Nucleus accumbens (tissue), 56 donors: ENCODE results near the gene SUSD6.
"Not testable (repeated sequence)": the region's sequence is repeated elsewhere in the genome, so short reads cannot be mapped to it uniquely, and the experiment has no call there.

Source experiments
- DNase-seq, 56 donors: peaks; one replicate each; lab custom pipeline; 2025; lab: John Stamatoyannopoulos, UW

The SUSD6 gene

DNA sequence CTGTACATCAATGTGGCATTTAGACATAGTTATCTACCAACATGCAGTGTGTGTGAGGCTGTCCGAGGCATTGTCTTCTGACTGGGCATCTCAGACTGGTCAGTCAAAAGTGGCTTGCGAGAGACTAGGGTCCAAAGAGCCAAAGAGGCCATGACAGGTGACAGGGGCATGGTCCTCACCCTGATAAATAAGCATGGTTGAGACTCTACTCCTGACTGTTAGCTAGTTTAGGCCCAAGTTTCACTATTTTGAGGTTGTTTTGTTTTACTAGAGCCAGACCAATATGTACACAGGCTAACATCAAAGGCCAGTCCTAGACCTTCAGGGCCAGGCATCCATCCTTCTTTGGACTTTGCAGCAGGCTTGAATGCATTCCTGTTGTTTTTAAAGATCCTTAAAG, 78.6 kb downstream of the SUSD6 start:
- DNase-seq = no peak

DNA sequence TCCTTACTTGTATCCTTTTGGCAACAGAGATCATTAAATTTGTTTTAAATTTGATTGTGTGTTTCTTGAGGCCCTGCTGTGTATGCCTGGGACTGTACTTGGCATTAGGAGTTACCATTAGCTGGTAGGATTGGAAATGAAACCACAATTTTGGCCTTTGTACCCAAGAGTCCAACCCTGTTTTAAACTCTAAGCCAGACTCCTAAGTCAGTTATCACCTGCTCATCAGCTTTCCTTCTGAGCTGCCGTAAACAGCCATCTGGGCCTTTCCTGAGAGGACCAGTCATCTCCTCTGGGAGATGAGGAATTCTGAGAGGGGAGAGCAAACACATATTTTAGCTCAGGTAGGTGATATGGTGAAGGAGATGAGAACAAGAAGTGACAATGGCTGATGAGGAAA, 81.2 kb downstream of the SUSD6 start:
- DNase-seq = no peak

DNA sequence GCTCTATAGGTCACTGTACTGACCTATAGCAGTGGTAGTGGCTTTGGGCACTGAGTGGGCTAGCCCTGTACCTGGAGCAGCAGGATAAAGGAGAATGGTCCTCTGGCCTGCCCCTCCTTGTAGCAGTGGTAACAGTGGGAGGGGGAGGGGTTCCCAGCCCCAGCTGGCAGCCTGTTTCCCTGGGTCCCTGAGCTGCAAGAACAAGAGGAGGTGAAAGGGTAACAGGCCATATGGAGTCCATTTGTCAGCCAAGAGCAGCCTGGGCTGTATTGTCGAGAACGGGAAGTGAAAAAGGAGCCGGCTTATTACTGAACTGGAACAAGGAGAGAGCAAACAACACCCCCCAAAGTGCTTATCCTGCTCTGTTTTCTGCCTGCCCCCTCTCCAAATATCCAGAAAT, 81.7 kb downstream of the SUSD6 start:
- peak in 4 of 56 donors; percentile 7 to 23 (median 17) for DNase-seq

GRCh38 chr14:69693801-69694729, 82.7 kb downstream of the SUSD6 start:
- peak in 1 of 56 donors; percentile 9 for DNase-seq

- DNase-seq = no peak
These were observed 83.4 kb downstream of the SUSD6 start for GRCh38 chr14:69694730-69695281.

- DNase-seq = peak in 13 of 56 donors; percentile 4 to 52 (median 19)
These were observed 84.2 kb downstream of the SUSD6 start for GRCh38 chr14:69695322-69696203.

- no peak for DNase-seq
These were observed 84.8 kb downstream of the SUSD6 start for GRCh38 chr14:69696204-69696527.

GRCh38 chr14:69696633-69697557, 85.5 kb downstream of the SUSD6 start:
- DNase-seq = no peak

DNA sequence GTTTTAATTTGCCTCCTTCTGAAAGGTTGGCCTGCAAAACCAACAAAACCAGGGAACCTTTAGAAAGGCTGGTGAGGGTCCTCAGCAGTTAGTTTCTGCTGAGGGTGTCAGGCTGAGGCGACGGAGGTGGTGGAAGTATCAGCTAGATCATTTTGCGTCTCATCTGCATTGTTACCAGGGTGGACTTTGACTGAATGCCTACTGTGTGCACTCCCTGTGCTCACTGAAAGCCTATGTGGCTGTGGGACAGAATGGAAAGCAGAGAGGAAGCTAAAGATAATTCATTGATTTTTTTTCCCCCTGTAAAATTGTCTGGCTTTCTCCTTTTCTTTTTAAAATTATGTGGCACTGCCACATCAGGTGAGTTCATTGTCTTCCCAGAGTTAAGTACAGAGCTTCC, 87.2 kb downstream of the SUSD6 start:
- no peak for DNase-seq

DNA sequence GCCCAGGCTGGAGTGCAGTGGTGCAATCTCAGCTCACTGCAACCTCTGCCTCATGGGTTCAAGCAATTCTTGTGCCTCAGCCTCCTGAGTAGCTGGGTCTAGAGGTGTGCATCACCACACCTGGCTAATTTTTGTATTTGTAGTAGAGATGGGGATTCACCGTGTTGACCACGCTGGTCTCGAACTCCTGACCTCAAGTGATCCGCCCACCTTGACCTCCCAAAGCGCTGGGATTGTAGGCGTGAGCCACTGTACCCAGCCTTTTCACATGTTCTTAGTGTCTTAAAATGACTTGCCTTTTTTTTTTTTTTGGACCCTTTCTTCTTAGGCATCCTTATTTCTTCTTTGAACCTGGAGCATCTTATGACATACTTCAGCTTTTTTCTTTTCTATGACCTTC, 87.8 kb downstream of the SUSD6 start:
- not testable (repeated sequence) for DNase-seq

DNA sequence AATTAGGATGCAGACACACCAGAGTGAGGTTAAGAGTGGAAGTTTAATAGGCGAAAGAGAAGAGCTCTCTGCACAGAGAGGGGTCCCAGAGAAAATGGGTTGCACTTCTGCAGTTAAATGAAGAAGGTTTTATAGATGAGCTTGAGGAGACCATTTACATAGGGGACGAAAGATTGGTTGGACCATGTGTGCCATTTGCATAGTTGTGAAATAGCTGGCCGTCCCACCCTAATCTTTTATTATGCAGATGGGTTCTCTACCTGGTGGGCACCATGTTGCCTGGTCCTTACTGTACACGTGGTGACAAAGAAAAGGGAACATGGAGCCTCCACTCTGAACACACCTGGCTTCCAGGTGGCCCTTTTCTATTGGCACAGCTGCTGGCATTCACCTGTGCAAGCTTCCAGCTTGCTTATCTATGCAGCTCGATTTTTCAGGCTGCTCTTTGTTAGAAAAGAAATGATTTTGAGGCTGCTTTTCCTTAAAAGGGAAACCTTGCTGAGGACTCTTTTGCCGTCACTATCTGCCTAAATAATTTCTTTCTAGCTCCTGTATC, 88.4 kb downstream of the SUSD6 start:
- DNase-seq = no peak

DNA sequence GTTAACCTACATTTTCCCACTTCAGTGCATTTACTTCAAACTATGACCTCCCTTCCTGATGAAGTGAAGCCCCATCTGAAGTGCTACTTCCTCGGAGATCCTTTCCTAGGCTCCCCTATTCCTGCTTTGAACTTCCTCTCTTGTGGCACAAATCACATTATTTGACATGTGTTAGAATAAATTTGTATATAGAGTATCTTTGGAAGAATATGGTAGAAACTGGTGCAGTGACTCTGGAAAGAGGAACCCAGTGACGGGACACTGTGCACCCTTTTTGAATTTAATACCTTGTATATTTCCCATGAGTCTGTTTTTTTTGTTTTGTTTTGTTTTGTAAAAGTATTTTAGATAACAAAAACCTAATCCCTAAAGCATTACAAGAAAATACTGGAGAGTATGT, 89.2 kb downstream of the SUSD6 start:
- no peak for DNase-seq

DNA sequence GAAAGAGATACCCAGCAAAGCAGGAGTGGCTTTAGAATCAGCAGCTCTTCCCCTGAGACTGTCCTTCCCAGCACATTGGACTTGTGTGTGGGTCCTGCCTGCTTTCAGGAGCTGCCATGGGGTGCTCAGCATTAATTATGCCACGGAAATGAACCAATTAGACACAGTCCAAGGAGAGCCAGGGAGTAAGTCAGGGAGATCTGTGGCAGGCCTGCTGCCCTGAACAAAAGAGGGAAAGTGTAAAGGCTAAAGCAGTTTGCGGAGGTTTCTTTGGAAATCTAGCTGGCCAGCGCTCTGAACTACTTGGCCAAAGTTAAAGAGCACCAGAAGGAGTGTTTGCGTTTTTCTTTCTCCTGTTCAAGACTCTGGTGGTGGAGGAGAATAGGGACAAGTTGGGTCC, 89.9 kb downstream of the SUSD6 start:
- peak in 11 of 56 donors; percentile 3 to 58 (median 30) for DNase-seq

GRCh38 chr14:69701857-69702256, 90.5 kb downstream of the SUSD6 start:
- no peak for DNase-seq

DNA sequence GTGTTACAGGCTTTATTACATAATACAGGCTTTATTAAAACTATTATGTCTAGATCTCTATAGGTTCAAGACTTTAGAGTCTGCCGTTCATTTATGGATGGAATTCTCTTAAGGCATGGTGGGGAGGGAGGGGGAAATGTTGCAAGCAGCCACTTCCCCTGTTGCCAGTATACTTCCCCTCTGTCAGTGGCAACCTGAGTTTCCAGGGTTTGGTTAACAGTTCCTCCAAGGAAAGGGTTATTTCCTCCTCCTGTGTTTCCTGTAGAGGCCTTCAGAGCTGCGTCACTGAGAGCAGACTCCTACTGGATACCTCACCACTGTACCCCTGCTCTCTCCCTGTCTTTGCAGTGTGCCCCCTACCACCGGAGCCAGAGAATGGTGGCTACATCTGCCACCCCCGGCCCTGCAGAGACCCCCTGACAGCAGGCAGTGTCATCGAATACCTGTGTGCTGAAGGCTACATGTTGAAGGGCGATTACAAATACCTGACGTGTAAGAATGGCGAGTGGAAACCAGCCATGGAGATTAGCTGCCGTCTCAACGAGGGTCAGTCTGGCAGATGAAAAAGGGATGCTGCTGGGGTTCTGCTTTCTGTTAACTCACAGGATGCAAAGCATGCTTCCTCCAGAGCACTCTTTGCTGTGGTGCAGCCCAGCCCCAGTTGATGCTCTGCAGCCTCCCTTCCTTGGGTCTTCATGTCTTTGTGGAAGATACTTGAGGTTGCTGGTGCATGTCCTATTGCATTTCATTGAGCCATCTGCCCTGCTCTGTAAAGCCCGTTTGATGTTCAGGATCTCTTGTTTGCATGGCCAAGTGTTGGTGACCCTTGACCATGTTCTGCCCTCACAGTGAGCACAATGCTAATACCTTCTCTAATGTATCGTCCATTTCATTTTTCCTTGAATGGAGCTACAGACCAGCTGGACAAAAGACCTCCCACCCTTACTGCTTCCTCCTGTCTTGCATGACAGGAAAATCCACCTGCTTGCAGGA, 91.9 kb downstream of the SUSD6 start:
- no peak for DNase-seq

GRCh38 chr14:69704319-69704718, 92.9 kb downstream of the SUSD6 start:
- no peak for DNase-seq

DNA sequence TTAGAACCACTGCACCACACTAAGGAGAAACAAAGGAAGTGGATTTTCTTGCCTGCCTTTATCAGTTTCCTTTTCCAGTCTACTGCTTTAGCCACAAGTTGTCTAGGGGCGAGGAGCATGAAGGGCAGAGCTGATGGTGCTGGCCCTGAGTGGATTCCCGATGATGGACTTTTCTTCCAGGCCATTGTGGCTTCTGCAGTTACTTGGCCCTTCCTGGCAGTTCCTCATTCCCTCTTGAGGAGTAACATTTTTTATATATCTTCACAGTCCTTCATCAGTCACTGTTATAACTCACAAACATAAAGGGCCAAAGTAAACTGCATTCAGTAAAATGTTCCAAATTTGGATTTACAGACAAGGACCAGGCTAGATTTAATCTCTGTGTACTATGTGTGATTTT, 94.3 kb downstream of the SUSD6 start:
- no peak for DNase-seq

DNA sequence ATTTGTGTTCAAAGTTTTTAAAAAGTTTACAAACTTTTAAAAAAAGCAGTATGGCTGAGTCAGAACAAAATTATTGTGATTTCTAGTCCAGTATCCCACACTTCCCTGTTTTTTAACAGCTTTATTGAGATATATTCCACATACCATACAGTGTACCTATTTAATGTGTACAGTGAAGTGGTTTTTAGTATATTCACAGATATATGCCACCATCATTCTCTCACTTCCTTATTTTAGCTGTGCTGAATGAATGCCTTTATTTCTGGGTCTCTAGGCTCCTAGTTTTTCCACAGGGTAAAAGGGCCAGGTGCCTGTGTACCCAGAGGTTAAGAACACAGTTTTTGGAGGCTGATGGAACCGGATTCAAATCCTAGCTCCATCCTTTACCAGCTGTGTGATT, 96.7 kb downstream of the SUSD6 start:
- no peak for DNase-seq
